Vagina (tissue), 2 donors: ENCODE data around the gene B4GALNT4.

ENCODE experiments used
- CTCF ChIP-seq, 3 experiments: fragments of 450-650 bp in 2 of 3; fragments of 200-600 bp in 1 of 3; sonication (generic) in 1 of 3; IDR thresholded peaks; one replicate each; pipeline ENCODE4 v1.5.1; 2017 to 2019; ENCODE audit warnings: antibody characterized with exemption in 3 of 3, mild to moderate bottlenecking in 2 of 3, moderate library complexity in 2 of 3
- POLR2A ChIP-seq, 2 donors: fragments of 450-650 bp; IDR thresholded peaks; one replicate each; pipeline ENCODE4 v1.6.1; 2017; ENCODE audit warnings: antibody characterized with exemption in 2 of 2, mild to moderate bottlenecking in 2 of 2, moderate library complexity in 2 of 2

GRCh38 chr11:375065-376025 lies 6.0 kb downstream of the B4GALNT4 start:
- TF ChIP-seq CTCF (IDR thresholded peaks at IDR 0.05) (no peak), POLR2A (IDR thresholded peaks at IDR 0.05) (no peak)
